Fibroblast of mammary gland (primary cell): ENCODE data around the gene KRT24.
A peak's percentile ranks its signal among the peaks of the same experiment; 100 is the strongest.

Source experiments
- DNase-seq: peaks from one replicate; pipeline ENCODE4 v3.0.0-alpha.2; 2010; ENCODE audit warnings: low read depth
- H3K4me3 ChIP-seq: 2 replicates; pipeline ENCODE4 v1.5.1; 2011; ENCODE audit warnings: low read depth, mild to moderate bottlenecking, low read length, moderate library complexity; ENCODE audit not compliant: control insufficient read depth
- CTCF ChIP-seq: conservative IDR thresholded peaks from 2 replicates; pipeline ENCODE4 v1.5.1; 2011; ENCODE audit warnings: low read depth, low read length, inconsistent platforms; ENCODE audit not compliant: control insufficient read depth, insufficient read depth

KRT24 gene

GRCh38 chr17:40648384-40648968 lies 55.1 kb downstream of the KRT24 start:
- TF ChIP-seq CTCF, result no peak
- DNase-seq, result peak; percentile 46
- H3K4me3 ChIP-seq, result peak overlapping the region; percentile 95
